CD4-positive, alpha-beta T cell treated with Interferon gamma for 1 hour (primary cell): ENCODE data around the gene CHN1.

Source experiments
- DNase-seq: peaks from one replicate; pipeline ENCODE4 v3.0.0-alpha.2; 2020

The CHN1 gene

DNA sequence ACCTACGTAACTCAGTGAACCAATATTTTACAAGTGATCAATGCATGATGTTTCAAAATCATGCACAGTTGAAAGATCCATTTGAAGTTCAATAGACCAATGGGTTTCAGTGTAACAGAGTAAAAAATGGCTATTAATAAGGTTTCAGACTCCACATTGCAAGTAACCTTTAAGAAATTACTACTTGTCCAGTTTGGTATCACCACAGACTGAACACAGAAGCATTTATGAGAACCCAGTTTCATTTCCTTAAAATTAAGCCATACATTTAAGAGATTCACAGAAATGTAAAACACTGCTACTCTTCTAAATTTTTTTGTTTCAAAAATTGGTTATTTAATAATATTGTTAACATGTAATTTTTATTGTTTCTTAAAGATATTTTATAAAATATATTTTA lies 142.0 kb downstream of the CHN1 start:
- no peak for DNase-seq

DNA sequence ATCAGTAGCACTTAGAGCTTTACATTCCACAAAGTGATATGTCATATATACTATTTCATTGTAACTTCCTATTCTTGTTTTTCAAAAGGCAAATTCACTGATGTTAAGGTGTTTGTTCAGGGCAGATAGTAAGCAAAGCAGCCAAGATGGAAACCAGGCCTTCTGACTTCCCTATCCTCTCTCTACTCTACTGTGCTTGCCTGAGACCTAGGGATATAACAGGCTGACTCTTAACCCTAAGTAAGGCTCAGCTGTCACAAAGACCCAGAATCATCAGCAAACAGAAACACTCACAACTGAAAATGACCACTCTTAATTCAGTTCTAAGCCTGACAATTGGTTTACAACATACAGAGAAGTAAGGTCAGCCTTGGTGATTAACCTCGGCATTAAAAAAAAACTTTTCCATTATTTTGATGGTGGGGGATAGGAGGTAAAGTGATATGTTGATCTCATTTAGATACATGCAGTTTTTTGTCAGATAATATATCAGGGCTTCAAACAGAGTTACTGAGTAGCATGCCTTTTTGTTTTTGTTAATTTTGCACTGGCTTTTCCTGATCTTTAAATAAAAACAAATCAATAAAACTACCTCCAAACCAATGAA lies 145.5 kb downstream of the CHN1 start:
- DNase-seq, result no peak

DNA sequence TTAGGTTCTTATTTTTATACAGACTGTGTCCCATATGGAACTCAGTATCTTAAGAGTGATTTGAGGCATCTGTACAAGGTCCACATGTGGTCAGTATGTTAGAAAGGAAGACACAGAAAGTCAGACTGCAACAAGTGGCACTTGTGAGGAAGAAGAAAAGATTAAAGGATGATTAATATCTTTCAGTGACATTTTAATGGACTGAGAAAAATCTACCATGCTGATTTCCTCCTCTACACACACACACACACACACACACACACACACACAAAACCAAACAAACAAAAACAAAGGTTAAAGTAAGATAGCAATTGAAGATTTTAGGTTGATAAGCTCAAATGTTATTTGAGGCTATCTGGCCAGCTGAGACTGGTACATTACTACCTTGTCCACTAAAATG lies 146.4 kb downstream of the CHN1 start:
- no peak for DNase-seq

DNA sequence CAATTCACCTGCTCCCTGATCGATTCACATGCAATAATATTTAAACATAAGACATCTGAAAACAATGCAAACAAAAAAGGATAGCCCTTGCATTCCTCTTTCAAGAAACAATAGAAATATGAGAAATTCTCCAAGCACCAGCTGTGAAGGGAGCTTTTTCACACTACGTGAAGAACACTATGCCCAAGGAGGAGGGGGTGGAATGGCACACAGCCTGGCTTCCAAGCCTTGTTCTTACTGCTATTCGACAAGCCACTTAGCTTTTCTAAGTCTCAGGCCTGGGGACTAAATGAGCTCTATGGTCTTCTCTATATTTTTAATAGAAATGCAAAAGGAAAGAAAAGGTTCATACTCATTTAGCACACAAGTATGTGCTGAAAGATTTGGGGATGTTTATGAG lies 148.7 kb downstream of the CHN1 start:
- DNase-seq, result no peak

DNA sequence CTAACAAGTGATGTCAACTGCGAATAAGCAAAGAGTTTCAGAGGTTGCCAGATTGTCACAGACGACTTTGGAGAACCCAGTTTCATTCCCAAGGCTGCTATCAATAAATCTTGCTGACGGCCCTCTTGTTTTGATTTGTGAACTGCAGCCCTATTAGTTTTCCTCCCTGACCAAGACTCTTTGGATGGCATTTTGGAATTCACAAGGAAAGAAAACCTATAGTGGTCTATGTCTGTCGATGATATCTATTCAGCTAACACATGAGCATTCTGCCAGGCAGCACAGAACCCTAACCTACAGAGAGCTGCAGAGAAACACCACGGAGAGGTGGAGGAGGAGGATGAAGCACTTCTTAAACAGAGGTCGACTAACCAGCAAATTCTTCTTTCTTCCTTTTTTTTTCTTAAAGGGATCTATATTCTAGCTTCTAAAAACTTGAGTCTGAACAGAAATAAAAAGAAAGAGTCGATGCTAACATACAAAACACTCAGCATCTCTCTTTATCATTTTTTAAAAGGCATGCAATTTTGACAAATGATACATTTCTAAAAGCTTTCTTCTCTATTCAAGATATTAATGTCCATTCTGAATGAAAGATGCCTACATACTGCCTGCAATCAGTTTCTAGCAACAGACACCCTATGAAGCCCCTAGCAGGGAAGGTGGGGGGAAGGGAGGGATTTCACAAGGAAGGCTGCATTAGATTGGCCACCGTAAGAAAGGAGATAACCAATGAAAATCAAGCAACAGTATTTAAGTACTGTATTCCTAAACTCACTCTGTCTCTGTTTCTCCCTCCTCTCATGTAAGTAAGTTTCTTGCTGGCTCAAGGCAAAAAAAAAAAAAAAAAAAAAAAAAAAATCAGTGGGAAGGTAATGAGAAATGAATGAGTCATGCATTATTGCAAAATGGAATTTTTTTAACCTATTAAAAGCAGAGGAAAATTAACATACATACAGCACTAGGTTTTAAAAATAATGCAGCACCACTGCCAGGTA lies 157.9 kb downstream of the CHN1 start:
- DNase-seq, result no peak

DNA sequence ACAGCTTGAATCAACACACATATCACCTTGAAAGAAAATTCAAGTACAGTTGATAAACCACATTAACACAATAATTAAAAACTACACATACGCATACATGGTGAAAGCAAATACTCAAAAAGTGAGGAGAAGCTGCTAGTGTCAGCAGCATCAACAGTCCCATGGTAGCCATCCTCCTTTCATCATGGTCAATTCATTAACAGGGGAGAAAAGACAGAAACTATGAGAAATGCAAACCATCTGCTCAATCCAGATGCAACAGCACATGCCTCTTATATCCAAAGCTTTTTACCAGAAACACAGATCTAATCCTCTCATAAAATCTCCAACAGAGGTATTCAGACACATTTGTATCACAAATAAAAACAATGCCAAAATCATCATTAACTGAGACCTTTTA lies 159.0 kb downstream of the CHN1 start:
- no peak for DNase-seq

DNA sequence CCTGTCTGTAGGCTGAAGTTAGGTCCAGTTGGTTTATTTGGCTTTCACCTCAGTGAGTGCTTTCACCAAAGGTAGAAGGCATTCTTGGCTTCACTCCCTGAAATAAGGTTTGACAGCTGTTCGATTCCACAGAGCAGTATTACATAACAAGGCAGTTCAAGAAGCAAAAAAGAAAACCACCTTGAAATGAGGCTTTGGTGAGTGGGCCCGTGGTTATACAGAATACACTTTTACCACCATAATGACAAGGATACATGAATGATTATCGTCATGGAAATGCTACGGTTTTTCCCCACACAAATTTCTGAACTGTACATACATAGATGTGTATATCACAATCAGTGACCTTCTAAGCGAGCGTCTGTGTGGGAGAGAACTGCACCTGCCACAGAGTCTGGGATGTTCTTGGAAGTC lies 160.9 kb downstream of the CHN1 start:
- no peak for DNase-seq

DNA sequence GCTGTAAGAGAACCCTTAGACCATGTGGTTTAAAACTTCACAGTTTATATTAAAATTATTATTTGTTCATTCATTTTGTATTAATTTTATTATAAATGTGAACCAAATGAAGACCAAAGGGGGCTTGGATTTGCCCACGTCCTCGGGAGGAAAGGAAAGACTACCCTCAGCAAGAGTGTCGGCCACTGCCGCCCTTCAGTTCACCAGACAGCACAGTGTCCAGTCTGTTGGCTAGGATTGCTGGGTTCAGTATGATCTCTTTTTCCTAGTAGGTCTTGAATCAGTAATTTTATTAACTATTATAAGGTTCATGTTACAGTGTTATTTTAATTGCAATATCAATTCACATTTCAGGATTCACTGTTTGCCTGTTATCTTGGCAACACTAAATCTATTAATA lies 162.7 kb downstream of the CHN1 start:
- no peak for DNase-seq

DNA sequence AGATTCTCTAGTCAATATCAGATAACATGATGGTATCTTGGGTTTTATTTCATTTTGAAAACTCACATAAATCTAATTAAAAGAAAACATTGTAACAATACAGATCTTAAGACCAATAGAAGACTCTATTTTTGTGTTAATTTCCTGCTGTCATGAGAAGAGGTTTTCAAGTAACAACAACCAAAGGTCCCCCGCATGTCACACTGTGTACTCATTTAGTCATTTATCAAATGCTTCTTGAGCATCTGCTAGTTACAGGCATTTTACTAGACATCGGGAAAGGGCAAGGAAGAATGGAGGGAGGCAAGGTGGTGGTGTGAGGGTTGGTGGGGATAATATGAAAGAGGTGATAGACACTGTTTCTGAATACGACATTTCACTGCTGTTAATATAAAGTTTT lies 163.2 kb downstream of the CHN1 start:
- no peak for DNase-seq

DNA sequence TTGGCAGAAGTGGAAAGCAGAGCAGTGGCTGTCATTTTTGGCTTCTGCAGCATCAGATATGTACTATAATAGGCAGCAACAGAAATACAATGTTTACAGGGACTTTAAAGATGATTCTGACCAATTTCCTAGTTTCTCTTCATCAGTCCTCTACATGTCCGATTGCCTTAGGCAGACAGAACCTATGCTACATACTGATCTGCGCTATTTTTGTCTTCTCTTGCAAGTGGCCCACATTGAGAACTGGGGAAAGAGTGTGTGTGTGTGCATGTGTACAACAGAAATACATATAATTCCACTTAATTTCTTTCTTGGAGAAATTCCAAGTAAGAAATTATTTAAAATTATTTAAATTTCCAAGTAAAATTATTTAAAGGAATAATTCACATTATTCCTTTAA lies 163.8 kb downstream of the CHN1 start:
- no peak for DNase-seq

DNA sequence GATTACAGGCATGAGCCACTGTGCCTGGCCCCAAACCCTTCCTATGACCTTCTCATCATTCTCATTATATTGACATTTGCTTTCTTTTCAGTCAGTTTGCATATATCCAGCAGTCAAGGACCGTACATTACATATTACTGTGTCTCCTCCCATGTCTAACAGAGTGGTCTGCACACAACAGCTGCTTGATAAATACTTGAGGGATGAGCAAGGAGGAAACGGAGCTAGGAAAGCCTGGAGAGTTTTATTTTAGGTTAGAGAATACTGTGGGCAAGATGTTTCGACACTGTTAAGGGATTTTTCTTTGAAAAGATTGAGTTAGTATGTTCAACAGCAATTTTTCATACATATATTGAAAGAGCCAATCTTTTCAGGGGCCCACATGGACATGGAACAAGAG lies 164.7 kb downstream of the CHN1 start:
- DNase-seq, result no peak

DNA sequence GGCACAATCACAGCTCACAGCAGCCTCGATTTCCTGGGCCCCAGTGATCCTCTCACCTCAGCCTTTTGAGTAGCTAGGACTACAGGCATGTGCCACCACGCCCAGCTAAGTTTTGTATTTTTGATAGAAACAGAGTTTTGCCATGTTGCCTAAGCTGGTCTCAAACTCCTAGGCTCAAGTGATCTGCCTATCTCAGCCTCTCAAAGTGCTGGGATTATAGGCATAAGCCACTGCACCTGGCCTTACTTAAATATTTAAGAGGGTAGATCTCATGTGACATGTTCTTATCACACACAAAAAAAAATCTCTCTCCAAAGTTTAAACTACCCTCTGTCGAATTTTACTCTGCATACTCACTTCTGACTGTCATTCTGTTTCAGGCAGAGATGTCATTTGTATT lies 165.5 kb downstream of the CHN1 start:
- no peak for DNase-seq

DNA sequence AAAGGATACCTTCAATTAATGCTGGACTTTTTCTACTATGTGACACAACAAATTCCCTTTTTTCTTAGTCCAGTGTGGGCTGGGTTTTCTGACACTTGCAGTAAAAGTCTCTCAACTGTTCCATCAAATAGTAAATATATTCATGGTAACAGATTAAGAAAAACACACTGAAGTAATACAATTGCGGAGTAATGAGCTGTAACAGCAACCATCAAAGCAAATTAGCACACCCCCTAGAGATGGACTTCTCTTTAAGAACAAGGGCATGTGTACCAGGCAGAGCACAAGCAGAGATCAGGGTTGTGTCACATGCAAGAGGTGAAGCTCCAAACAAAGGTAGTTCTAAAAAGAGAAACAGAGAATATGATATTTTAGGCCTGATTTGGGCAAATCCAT lies 168.2 kb downstream of the CHN1 start:
- no peak for DNase-seq

DNA sequence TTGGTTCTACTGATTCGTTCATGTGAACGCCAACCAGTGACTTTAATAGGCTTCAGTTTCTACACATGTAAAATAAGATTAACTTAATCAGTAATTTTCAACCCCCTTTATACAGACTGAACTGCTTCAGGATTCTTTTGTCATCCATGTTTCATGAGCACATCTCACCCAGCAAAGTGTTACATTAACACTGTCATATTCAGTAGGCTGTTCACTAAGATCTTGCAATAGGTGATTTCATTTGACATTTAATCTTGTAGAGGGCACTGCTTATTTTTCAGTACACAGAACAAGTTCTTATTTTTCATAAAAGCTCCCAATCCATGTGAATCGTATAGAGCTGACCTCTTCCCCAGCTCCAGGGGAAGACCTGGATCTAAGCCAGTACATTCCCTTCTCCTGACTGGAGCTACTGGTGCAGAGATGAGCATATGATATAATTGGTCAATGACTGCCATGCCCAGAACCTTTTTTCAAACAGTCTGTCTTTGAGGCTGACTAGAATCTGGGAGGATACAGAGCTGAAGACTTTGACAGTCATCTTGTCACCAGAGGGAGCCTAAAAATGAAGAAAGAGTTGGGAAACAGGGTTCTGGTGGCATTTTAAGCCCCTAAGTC lies 168.7 kb downstream of the CHN1 start:
- DNase-seq, result no peak

DNA sequence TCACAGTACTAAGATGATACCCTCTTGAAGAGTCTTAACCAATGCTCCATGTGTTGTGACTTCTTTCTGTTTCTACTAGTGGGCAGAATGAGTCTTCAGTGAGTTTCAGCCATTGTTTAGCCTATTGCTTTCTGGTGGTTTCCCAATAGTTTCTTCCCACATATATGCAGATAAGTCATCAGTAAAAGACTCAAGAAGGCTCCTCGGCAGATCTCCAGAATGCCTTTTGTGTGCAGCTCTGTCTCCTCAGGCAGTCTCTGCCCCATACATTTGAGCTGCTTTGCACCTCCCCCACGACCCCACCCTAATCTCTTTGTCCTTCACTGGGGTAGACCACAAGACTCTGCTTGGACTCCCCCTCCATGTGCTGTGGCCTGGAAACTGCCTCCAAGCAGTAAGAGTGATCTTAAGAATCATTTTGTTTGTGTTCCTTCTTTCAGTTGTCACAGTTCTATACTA lies 169.4 kb downstream of the CHN1 start:
- no peak for DNase-seq

DNA sequence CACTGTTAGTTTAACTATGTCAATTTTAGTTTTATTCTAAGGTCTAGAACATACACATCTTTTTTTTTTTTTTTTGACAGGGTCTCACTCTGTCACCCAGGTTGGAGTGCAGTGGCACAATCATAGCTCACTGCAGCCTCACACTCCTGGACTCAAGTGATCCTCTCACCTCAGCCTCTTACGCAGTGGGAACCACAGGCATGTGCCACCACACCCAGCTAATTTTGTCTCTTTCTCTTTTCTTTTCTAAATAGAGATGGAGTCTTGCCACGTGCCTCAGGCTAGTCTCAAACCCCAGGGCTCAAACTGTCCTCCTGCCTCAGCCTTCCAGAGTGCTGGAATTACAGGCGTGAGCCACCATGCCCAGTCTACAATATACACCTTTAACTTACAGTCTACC lies 171.4 kb downstream of the CHN1 start:
- no peak for DNase-seq

DNA sequence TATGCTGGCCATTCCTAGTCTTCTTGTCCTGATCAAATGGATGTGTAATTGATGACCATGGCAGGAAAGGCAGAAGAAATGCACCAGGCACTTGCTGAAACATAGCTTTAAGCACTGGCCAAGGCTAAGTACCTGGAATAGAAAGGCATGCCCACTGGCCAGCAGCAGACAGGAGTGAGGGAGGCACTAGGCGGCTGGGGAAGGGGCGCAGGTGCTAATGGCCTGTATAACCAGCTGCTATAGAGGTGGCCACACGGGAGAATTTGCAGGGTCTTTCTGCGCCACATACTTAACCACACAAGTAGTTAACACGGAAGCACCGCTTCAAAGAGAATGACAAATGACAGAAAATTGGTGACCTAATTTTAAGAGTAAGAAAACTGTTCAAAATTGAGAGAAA lies 174.6 kb downstream of the CHN1 start:
- no peak for DNase-seq

DNA sequence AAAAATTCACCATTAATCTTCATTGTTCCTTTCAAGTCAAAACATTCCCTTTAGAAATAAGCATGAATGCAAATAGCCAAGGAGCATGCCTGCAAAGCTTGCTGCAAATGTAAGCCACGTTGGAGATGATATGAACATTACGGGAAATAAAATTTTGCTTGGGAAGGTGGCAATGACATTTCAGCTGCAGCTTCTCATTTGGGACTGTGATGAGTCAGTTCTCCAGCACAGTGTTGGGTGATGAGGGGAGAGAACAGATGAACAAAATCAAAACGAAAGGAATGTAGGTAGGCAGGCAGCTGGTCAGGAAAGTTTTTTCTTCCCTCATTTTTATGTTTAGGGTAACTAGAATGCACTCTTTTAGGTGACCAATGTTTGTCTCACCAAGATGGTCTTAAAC lies 175.6 kb downstream of the CHN1 start:
- DNase-seq, result no peak

DNA sequence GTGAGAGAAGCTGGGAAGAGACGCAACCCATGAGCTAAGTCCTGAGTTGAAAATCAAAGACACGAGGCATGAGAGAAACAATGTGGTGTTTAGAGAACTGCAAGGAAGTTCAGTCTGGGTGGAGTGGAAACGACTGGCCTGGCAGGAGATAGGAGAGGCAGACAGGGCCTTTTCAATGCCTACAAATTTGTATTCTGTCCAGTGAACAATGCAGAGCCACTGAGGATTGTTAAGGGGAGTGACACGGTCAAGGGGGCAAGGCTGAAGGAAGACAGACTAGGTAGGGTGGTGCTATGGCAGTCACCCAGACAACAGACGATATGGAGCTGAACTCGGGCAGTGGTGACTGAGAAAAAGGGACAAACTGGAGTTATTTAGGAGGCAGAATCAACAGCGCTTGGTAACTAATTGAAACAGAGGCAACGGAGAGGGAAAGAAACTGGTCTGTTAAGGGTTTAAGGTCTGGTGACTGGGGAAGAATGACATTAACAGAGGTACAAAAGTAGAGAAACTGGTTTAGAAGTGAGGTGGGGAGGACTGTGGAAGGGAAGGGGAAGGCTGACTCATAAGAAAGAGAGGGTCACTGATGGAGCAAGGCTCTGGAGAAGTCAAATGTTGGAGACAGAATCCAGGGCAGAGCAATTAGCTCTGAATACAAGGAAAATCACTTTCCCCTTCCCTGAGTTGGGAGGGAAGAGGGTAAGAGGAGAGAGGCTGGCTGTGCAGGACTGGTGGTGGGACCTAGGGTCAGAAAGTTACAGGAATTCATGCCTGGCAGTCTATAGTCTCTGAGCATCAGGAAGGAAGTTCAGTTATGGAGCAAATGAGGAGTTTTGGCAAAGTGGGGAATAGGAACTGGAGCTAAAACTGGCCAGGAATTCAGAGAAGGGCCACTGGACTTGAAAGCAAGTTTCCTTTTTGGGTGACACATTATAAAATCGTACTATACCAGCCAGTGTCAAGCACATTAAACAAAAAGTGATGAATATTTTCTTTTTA lies 177.5 kb downstream of the CHN1 start:
- DNase-seq, result no peak

DNA sequence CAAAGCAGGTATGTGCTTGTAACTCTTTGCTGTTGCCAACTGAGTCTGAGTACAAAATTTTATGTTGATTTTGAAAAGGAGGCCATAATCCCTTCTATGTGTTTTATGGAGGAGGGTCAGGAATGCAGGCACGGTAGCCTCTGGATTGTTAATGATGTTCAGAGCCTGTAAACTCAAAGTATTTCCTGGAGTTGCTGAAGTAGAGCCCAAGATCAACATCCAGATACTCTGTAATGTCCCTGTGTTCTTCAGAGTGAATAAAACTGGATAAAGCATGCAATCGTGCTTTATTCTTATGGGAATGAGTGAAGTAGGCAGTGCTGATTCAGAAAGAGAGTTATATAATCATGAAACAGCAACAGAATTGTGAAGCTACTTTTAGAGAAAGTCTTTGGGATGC lies 179.1 kb downstream of the CHN1 start:
- DNase-seq, result no peak

DNA sequence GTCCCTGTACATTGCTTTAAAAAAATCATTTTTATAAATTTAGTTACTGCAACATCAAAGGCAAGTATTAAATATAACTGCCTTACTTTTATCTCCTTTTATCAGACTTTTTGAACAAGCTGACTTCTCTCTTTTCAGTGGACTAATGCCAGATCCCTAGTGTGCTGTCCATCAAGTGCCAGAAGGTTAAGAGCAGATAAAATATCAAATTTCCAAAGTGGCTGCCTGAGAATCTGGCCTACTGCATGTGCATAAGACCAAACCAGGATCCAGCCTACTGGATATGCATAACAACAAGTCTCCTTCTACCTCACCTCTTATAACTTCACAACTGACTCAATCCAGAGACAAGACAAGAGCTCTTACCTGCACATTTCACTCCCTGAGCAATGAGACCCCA lies 181.1 kb downstream of the CHN1 start:
- no peak for DNase-seq

DNA sequence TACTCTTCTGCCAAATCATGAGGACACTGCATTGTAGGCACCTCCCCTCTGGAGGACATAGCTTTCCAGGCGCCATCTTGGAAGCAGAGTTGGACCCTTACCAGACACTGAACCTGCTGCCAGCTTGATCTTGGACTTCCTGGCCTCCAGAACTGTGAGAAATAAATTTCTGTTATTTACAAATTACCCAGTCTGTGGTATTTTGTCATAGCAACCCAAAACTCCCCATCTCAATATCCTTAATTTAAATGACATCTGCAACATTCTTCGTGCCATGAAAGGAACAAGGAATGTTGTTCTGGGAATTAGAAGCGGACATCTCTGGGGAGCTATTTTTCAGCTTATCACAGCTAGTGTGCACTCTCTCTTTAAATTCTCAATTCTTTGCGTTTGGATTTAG lies 183.6 kb downstream of the CHN1 start:
- DNase-seq, result no peak

DNA sequence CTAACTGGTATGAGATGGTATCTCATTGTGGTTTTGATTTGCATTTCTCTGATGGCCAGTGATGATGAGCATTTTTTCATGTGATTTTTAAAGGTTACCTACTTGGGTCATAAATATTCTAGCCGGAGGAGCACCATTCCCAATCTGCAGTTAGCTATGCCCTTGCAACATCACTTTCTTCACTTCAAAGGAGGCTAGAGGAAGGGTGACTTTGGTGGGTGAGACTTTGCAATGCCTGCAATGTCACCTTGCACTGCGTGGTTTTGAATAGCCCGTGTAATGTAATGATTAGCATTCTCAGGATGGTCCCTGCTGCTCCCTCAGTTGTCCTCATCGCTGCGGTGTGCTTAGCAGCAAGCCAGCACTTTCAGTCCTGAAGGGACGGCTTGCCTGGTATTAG lies 184.8 kb downstream of the CHN1 start:
- DNase-seq, result no peak
